ENCODE measurements around the gene SON. TPM values are rescaled to one million over a fixed set of nuclear protein-coding genes. Genes with fewer than 3 reads are reported as not detected.

Gene SON, protein sequence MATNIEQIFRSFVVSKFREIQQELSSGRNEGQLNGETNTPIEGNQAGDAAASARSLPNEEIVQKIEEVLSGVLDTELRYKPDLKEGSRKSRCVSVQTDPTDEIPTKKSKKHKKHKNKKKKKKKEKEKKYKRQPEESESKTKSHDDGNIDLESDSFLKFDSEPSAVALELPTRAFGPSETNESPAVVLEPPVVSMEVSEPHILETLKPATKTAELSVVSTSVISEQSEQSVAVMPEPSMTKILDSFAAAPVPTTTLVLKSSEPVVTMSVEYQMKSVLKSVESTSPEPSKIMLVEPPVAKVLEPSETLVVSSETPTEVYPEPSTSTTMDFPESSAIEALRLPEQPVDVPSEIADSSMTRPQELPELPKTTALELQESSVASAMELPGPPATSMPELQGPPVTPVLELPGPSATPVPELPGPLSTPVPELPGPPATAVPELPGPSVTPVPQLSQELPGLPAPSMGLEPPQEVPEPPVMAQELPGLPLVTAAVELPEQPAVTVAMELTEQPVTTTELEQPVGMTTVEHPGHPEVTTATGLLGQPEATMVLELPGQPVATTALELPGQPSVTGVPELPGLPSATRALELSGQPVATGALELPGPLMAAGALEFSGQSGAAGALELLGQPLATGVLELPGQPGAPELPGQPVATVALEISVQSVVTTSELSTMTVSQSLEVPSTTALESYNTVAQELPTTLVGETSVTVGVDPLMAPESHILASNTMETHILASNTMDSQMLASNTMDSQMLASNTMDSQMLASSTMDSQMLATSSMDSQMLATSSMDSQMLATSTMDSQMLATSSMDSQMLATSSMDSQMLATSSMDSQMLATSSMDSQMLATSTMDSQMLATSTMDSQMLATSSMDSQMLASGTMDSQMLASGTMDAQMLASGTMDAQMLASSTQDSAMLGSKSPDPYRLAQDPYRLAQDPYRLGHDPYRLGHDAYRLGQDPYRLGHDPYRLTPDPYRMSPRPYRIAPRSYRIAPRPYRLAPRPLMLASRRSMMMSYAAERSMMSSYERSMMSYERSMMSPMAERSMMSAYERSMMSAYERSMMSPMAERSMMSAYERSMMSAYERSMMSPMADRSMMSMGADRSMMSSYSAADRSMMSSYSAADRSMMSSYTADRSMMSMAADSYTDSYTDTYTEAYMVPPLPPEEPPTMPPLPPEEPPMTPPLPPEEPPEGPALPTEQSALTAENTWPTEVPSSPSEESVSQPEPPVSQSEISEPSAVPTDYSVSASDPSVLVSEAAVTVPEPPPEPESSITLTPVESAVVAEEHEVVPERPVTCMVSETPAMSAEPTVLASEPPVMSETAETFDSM (N-terminal part only)
- 100 to 1,000 TPM; 265 to 355 (median 330) TPM for total RNA-seq

DNA sequence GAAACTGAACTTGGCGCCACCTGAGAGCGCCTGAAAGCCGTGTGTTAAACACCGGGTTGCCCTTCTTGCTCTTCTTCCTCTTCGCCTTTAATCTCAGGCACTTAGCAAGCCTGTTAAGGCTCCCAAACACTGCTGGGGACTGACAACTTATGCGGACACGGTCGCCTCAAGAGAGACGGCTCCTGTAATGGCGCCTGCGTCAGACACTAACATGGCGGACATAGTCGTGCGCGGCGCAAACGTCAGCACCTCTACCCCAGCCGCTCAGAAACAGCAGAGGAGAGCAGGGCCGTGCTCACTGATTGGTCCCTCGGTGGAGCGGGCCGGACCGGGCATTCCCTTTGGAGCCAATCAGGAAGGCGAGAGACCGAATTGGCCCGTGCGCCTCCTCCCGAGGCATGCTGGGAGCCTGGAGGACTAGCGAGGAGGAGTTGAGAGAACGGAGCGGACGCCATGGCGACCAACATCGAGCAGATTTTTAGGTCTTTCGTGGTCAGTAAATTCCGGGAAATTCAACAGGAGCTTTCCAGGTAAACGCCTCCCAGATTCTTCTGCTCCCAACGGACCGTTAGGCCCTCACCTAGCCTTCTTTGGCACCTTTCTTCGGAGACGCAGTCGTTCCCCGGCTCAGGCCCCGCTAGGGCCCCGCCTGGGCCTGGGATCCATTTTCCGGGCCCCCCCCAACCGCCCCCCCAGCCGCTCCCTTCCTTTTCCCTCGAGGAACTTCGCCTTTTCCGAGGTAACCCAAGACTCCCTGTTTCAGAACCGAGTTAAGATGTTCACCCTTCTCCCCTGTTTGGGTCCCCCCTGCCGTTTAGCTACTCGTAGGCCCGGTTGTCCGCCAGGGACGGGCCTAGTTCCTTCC lies at the start of gene SON:
Gene SON (plus strand): TSS at position 399 of the 865 bp plus-strand sequence. CDS start 55 bp downstream, at position 454.
- Histone ChIP-seq H3K27me3 (no peaks in the 10 kb centered on the region), H3K36me3 (no peaks in the 10 kb centered on the region), H3K4me1 (no peaks in the 10 kb centered on the region), H3K9me3 (no peaks in the 10 kb centered on the region), H3K4me3 (peak within 1 kb of the TSS; percentile 66 to 78 (median 74)), H3K27ac (peak within 1 kb of the TSS; percentile 99)
- intact Hi-C loops (cut with DNase I; ENCODE audit: low total_unique reads), result no loop called here
- peak; percentile 94 to 99 (median 95) for TF ChIP-seq POLR2AphosphoS5 (IDR thresholded peaks at IDR 0.05)
- TF ChIP-seq, protein P1, sequence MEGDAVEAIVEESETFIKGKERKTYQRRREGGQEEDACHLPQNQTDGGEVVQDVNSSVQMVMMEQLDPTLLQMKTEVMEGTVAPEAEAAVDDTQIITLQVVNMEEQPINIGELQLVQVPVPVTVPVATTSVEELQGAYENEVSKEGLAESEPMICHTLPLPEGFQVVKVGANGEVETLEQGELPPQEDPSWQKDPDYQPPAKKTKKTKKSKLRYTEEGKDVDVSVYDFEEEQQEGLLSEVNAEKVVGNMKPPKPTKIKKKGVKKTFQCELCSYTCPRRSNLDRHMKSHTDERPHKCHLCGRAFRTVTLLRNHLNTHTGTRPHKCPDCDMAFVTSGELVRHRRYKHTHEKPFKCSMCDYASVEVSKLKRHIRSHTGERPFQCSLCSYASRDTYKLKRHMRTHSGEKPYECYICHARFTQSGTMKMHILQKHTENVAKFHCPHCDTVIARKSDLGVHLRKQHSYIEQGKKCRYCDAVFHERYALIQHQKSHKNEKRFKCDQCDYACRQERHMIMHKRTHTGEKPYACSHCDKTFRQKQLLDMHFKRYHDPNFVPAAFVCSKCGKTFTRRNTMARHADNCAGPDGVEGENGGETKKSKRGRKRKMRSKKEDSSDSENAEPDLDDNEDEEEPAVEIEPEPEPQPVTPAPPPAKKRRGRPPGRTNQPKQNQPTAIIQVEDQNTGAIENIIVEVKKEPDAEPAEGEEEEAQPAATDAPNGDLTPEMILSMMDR (IDR thresholded peaks at IDR 0.05), result no peak
- TF ChIP-seq POLR2A (IDR thresholded peaks at IDR 0.05), result peak; percentile 98
- peak; percentile 99 for DNase-seq (ENCODE audit: low spot score in 2 of 2)

DNA sequence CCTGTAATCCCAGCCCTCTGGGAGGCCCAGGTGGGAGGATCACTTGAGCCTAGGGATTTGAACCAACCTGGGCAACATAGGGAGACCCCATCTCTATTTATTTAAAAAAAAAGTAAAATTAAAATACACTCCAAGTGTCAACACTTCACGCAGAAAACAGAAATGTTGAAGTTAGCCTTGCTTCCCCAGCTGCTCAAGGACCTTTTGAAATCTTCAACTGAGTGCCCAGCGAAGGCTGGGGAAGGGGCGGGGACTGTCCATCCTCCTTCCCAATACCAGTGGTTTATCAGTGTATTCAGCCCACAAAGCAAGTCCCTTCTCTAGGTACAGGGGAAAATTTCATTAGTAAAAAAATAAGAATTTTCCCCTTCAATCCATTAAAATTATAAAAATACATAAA lies 49.1 kb upstream of the SON start:
- H3K36me3 ChIP-seq, result no peaks in the 10 kb centered on the region
- TF ChIP-seq POLR2AphosphoS5 (IDR thresholded peaks at IDR 0.05) (no peak), POLR2A (IDR thresholded peaks at IDR 0.05) (no peak)
- TF ChIP-seq, protein P1 (IDR thresholded peaks at IDR 0.05), result no peak
- intact Hi-C loops (cut with DNase I; ENCODE audit: low total_unique reads), result no loop called here
- no peaks in the 10 kb centered on the region for H3K27me3 ChIP-seq
- no peak overlapping the region for H3K4me3 ChIP-seq
- no peaks in the 10 kb centered on the region for H3K4me1 ChIP-seq
- H3K9me3 ChIP-seq, result no peaks in the 10 kb centered on the region
- no peak overlapping the region for H3K27ac ChIP-seq
- no peak for DNase-seq (ENCODE audit: low spot score in 2 of 2)

DNA sequence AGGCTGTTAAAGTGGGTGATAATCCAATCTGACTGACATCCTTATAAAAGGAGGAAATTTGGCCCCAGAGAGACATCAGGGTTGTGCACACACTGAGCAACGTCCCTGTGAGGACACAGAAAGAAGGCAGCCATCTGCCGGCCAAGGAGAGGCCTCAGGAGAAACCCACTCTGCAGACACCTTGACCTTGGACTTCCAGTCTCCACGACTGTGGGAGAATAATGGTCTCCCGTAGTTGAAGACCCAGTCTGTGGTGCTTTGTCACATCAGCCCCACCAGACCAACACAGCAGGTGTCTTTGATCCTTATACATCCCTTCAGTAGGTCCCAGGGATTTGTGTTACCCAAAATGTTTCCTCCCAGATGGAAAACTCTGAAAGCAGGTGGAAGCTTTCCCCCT lies 47.1 kb upstream of the SON start:
- no peaks in the 10 kb centered on the region for H3K36me3 ChIP-seq
- no peak for DNase-seq (ENCODE audit: low spot score in 2 of 2)
- no peak overlapping the region for H3K4me3 ChIP-seq
- TF ChIP-seq POLR2AphosphoS5 (IDR thresholded peaks at IDR 0.05), result no peak
- no peak for TF ChIP-seq POLR2A (IDR thresholded peaks at IDR 0.05)
- TF ChIP-seq, protein P1 (IDR thresholded peaks at IDR 0.05), result no peak
- intact Hi-C loops (cut with DNase I; ENCODE audit: low total_unique reads), result no loop called here
- H3K27ac ChIP-seq, result no peak overlapping the region
- H3K27me3 ChIP-seq, result no peaks in the 10 kb centered on the region
- H3K9me3 ChIP-seq, result no peaks in the 10 kb centered on the region
- no peaks in the 10 kb centered on the region for H3K4me1 ChIP-seq

DNA sequence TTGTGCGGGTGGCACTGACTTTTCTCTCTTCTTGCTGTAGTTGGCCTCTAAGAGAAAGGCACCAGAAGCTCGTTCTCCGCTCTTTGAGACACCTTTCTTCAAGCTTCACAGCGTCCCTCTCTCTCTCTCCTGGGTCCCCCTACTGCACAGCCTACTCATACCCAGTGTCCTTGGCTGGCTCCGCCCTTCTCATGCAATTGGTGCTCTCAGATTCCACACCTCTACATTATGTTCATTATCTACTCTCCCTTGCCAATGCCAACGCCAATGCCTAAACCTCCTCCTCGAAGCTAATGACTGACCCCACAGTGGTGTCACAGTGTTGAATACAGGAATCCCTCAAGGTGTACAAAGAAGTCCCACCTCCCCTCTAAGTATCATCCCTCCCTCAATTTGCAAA lies 46.5 kb upstream of the SON start:
- H3K9me3 ChIP-seq, result no peaks in the 10 kb centered on the region
- H3K27ac ChIP-seq, result no peak overlapping the region
- no peak for DNase-seq (ENCODE audit: low spot score in 2 of 2)
- TF ChIP-seq, protein P1 (IDR thresholded peaks at IDR 0.05), result no peak
- no peak for TF ChIP-seq POLR2A (IDR thresholded peaks at IDR 0.05)
- no peak for TF ChIP-seq POLR2AphosphoS5 (IDR thresholded peaks at IDR 0.05)
- intact Hi-C loops (cut with DNase I; ENCODE audit: low total_unique reads), result no loop called here
- no peaks in the 10 kb centered on the region for H3K36me3 ChIP-seq
- H3K27me3 ChIP-seq, result no peaks in the 10 kb centered on the region
- no peak overlapping the region for H3K4me3 ChIP-seq
- H3K4me1 ChIP-seq, result no peaks in the 10 kb centered on the region
